ENCODE results near the gene CCDC14.
"Not testable (repeated sequence)": the region's sequence is repeated elsewhere in the genome, so short reads cannot be mapped to it uniquely, and the experiment has no call there.

The CCDC14 gene

GRCh38 chr3:123899300-123899865, 61.6 kb downstream of the CCDC14 start:
- Mint-ChIP-seq H3K36me3 (ENCODE audit: low read depth) (no peaks in the 10 kb centered on the region), H3K27ac (no peak overlapping the region), H3K27me3 (ENCODE audit: low read depth) (peaks cover 15% of the 10 kb centered on the region), H3K9me3 (no peaks in the 10 kb centered on the region), H3K4me1 (ENCODE audit: low read depth) (no peaks in the 10 kb centered on the region), H3K4me3 (no peak overlapping the region)

GRCh38 chr3:123893012-123893411, 68.0 kb downstream of the CCDC14 start:
- H3K9me3 Mint-ChIP-seq = peaks cover 23% of the 10 kb centered on the region
- no peaks in the 10 kb centered on the region for H3K4me1 Mint-ChIP-seq (ENCODE audit: low read depth)
- peaks cover 19% of the 10 kb centered on the region for H3K27me3 Mint-ChIP-seq (ENCODE audit: low read depth)
- H3K36me3 Mint-ChIP-seq (ENCODE audit: low read depth) = no peaks in the 10 kb centered on the region
- no peak overlapping the region for H3K27ac Mint-ChIP-seq
- H3K4me3 Mint-ChIP-seq = no peak overlapping the region

- no peak overlapping the region for H3K4me3 Mint-ChIP-seq
- H3K36me3 Mint-ChIP-seq (ENCODE audit: low read depth) = no peaks in the 10 kb centered on the region
- peaks cover 19% of the 10 kb centered on the region for H3K27me3 Mint-ChIP-seq (ENCODE audit: low read depth)
- no peaks in the 10 kb centered on the region for H3K4me1 Mint-ChIP-seq (ENCODE audit: low read depth)
- H3K27ac Mint-ChIP-seq = no peak overlapping the region
- peaks cover 23% of the 10 kb centered on the region for H3K9me3 Mint-ChIP-seq
These were observed 68.8 kb downstream of the CCDC14 start for GRCh38 chr3:123892195-123892594.

GRCh38 chr3:123890991-123891390, 70.0 kb downstream of the CCDC14 start:
- H3K4me3 Mint-ChIP-seq; H3K36me3 Mint-ChIP-seq (ENCODE audit: low read depth); H3K4me1 Mint-ChIP-seq (ENCODE audit: low read depth); H3K27ac Mint-ChIP-seq: not testable (repeated sequence)
- H3K9me3 Mint-ChIP-seq = peaks cover 23% of the 10 kb centered on the region
- H3K27me3 Mint-ChIP-seq (ENCODE audit: low read depth) = peaks cover 27% of the 10 kb centered on the region

GRCh38 chr3:123890162-123890561, 70.9 kb downstream of the CCDC14 start:
- peaks cover 34% of the 10 kb centered on the region for H3K27me3 Mint-ChIP-seq (ENCODE audit: low read depth)
- H3K36me3 Mint-ChIP-seq (ENCODE audit: low read depth); H3K4me3 Mint-ChIP-seq; H3K4me1 Mint-ChIP-seq (ENCODE audit: low read depth); H3K27ac Mint-ChIP-seq: not testable (repeated sequence)
- peaks cover 23% of the 10 kb centered on the region for H3K9me3 Mint-ChIP-seq

- Mint-ChIP-seq H3K27me3 (ENCODE audit: low read depth) (peaks cover 72% of the 10 kb centered on the region), H3K4me1 (ENCODE audit: low read depth) (peaks cover 12% of the 10 kb centered on the region), H3K36me3 (ENCODE audit: low read depth) (peaks cover 2% of the 10 kb centered on the region), H3K4me3 (peak overlapping the region; percentile 10), H3K27ac (no peak overlapping the region), H3K9me3 (peaks cover under 1% of the 10 kb centered on the region)
These were observed 76.0 kb downstream of the CCDC14 start for GRCh38 chr3:123884993-123885392.

- Mint-ChIP-seq H3K36me3 (ENCODE audit: low read depth) (peaks cover 2% of the 10 kb centered on the region), H3K4me3 (peak within 1 kb of the TSS; percentile 79), H3K27ac (no peak within 1 kb of the TSS), H3K4me1 (ENCODE audit: low read depth) (peaks cover 12% of the 10 kb centered on the region), H3K27me3 (ENCODE audit: low read depth) (peaks cover 73% of the 10 kb centered on the region), H3K9me3 (no peaks in the 10 kb centered on the region)
These were observed 76.7 kb downstream of the CCDC14 start, which contains the start of gene MYLK for GRCh38 chr3:123884203-123884831. Gene MYLK (minus strand): TSS chr3:123884332. CDS start chr3:123793841, 90,491 bp downstream.

- H3K4me1 Mint-ChIP-seq (ENCODE audit: low read depth) = peaks cover 12% of the 10 kb centered on the region
- H3K9me3 Mint-ChIP-seq = no peaks in the 10 kb centered on the region
- peaks cover 2% of the 10 kb centered on the region for H3K36me3 Mint-ChIP-seq (ENCODE audit: low read depth)
- peak overlapping the region; percentile 67 for H3K4me3 Mint-ChIP-seq
- H3K27ac Mint-ChIP-seq = no peak overlapping the region
- peaks cover 67% of the 10 kb centered on the region for H3K27me3 Mint-ChIP-seq (ENCODE audit: low read depth)
These were observed 77.3 kb downstream of the CCDC14 start for GRCh38 chr3:123883701-123884202.

GRCh38 chr3:123883111-123883510, 77.9 kb downstream of the CCDC14 start:
- peaks cover 2% of the 10 kb centered on the region for H3K36me3 Mint-ChIP-seq (ENCODE audit: low read depth)
- peaks cover 61% of the 10 kb centered on the region for H3K27me3 Mint-ChIP-seq (ENCODE audit: low read depth)
- H3K27ac Mint-ChIP-seq = no peak overlapping the region
- H3K9me3 Mint-ChIP-seq = no peaks in the 10 kb centered on the region
- H3K4me1 Mint-ChIP-seq (ENCODE audit: low read depth) = peaks cover 12% of the 10 kb centered on the region
- peak overlapping the region; percentile 67 for H3K4me3 Mint-ChIP-seq

- Mint-ChIP-seq H3K27ac (no peak overlapping the region), H3K36me3 (ENCODE audit: low read depth) (peaks cover 2% of the 10 kb centered on the region), H3K27me3 (ENCODE audit: low read depth) (peaks cover 59% of the 10 kb centered on the region), H3K4me3 (no peak overlapping the region), H3K4me1 (ENCODE audit: low read depth) (peaks cover 12% of the 10 kb centered on the region), H3K9me3 (no peaks in the 10 kb centered on the region)
These were observed 79.3 kb downstream of the CCDC14 start for GRCh38 chr3:123881771-123882170.

GRCh38 chr3:123880998-123881561, 79.9 kb downstream of the CCDC14 start:
- no peak overlapping the region for H3K4me3 Mint-ChIP-seq
- H3K9me3 Mint-ChIP-seq = no peaks in the 10 kb centered on the region
- no peak overlapping the region for H3K27ac Mint-ChIP-seq
- peaks cover 2% of the 10 kb centered on the region for H3K36me3 Mint-ChIP-seq (ENCODE audit: low read depth)
- H3K4me1 Mint-ChIP-seq (ENCODE audit: low read depth) = peaks cover 12% of the 10 kb centered on the region
- H3K27me3 Mint-ChIP-seq (ENCODE audit: low read depth) = peaks cover 55% of the 10 kb centered on the region

- Mint-ChIP-seq H3K27me3 (ENCODE audit: low read depth) (peaks cover 48% of the 10 kb centered on the region), H3K4me1 (ENCODE audit: low read depth) (peaks cover 9% of the 10 kb centered on the region), H3K4me3 (no peak overlapping the region), H3K36me3 (ENCODE audit: low read depth) (peaks cover 2% of the 10 kb centered on the region), H3K9me3 (no peaks in the 10 kb centered on the region), H3K27ac (no peak overlapping the region)
These were observed 82.2 kb downstream of the CCDC14 start for GRCh38 chr3:123878807-123879206.

- Mint-ChIP-seq H3K27me3 (ENCODE audit: low read depth) (peaks cover 45% of the 10 kb centered on the region), H3K4me1 (ENCODE audit: low read depth) (peaks cover under 1% of the 10 kb centered on the region), H3K4me3 (no peak overlapping the region), H3K36me3 (ENCODE audit: low read depth) (no peaks in the 10 kb centered on the region), H3K27ac (no peak overlapping the region), H3K9me3 (no peaks in the 10 kb centered on the region)
These were observed 83.1 kb downstream of the CCDC14 start for GRCh38 chr3:123877965-123878364.

- H3K27me3 Mint-ChIP-seq (ENCODE audit: low read depth) = peaks cover 40% of the 10 kb centered on the region
- H3K36me3 Mint-ChIP-seq (ENCODE audit: low read depth) = no peaks in the 10 kb centered on the region
- no peaks in the 10 kb centered on the region for H3K4me1 Mint-ChIP-seq (ENCODE audit: low read depth)
- no peaks in the 10 kb centered on the region for H3K9me3 Mint-ChIP-seq
- no peak overlapping the region for H3K27ac Mint-ChIP-seq
- no peak overlapping the region for H3K4me3 Mint-ChIP-seq
These were observed 83.6 kb downstream of the CCDC14 start for GRCh38 chr3:123877466-123877865.

- no peaks in the 10 kb centered on the region for H3K4me1 Mint-ChIP-seq (ENCODE audit: low read depth)
- H3K27me3 Mint-ChIP-seq (ENCODE audit: low read depth) = peaks cover 37% of the 10 kb centered on the region
- H3K36me3 Mint-ChIP-seq (ENCODE audit: low read depth) = no peaks in the 10 kb centered on the region
- no peaks in the 10 kb centered on the region for H3K9me3 Mint-ChIP-seq
- no peak overlapping the region for H3K4me3 Mint-ChIP-seq
- no peak overlapping the region for H3K27ac Mint-ChIP-seq
These were observed 84.2 kb downstream of the CCDC14 start for GRCh38 chr3:123876858-123877257.
